Measurements from ENCODE around the gene AIF1L. TPM values are rescaled to one million over a fixed set of nuclear protein-coding genes. Genes with fewer than 3 reads are reported as not detected.

The AIF1L gene
- total RNA-seq, 2 experiments from 2014 or later = not detected

DNA sequence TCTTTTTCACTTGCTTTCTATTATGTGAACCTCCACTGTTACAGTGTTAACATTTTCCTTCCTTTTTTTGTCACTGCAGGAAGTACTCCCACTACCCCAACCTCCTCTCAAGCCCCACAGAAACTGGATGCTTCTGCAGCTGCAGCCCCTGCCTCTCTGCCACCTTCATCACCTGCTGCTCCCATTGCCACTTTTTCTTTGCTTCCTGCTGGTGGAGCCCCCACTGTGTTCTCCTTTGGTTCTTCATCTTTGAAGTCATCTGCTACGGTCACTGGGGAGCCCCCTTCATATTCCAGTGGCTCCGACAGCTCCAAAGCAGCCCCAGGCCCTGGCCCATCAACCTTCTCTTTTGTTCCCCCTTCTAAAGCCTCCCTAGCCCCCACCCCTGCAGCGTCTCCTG is 47.9 kb downstream of the AIF1L start:
- ATAC-seq (ENCODE audit: poor library complexity) (no peak), DNase-seq (no peak)
- Mint-ChIP-seq H3K27me3 (no peaks in the 10 kb centered on the region), H3K27ac (no peak overlapping the region), H3K9me3 (no peaks in the 10 kb centered on the region), H3K4me1 (ENCODE audit: low read depth) (peaks cover 4% of the 10 kb centered on the region), H3K4me3 (no peak overlapping the region), H3K36me3 (ENCODE audit: low read depth) (peaks cover 97% of the 10 kb centered on the region)
- no peak overlapping the region for H3K27ac ChIP-seq (ENCODE audit: low read depth in 1 of 2, low read length in 2 of 2)
- H3K4me1 ChIP-seq (ENCODE audit: insufficient read depth, low read length) = no peaks in the 10 kb centered on the region
- POLR2A ChIA-PET = interaction anchor here (0.6 kb wide), 1 partner anchor 21 kb away, joined by 3 read pairs; no protein-coding TSS in a partner anchor
- CTCF ChIA-PET = no interaction called here
- H3K9me3 ChIP-seq (ENCODE audit: control insufficient read depth in 1 of 2, insufficient read depth in 1 of 2, low read length in 2 of 2) = no peaks in the 10 kb centered on the region
- H3K27me3 ChIP-seq (ENCODE audit: control insufficient read depth in 1 of 2, insufficient read depth in 2 of 2, low read length in 2 of 2) = no peaks in the 10 kb centered on the region
- H3K4me3 ChIP-seq (ENCODE audit: low read length) = no peak overlapping the region
- no peak for TF ChIP-seq CTCF (IDR thresholded peaks at IDR 0.05)
- intact Hi-C loops (cut with DNase I, micrococcal nuclease) = no loop called here
- peaks cover 95% of the 10 kb centered on the region for H3K36me3 ChIP-seq (ENCODE audit: insufficient read depth, low read length)

- intact Hi-C loops (cut with DNase I, micrococcal nuclease) = no loop called here
- Histone ChIP-seq H3K9me3 (ENCODE audit: control insufficient read depth in 1 of 2, insufficient read depth in 1 of 2, low read length in 2 of 2) (no peaks in the 10 kb centered on the region), H3K27me3 (ENCODE audit: control insufficient read depth in 1 of 2, insufficient read depth in 2 of 2, low read length in 2 of 2) (no peaks in the 10 kb centered on the region), H3K4me1 (ENCODE audit: insufficient read depth, low read length) (no peaks in the 10 kb centered on the region), H3K36me3 (ENCODE audit: insufficient read depth, low read length) (peaks cover 95% of the 10 kb centered on the region), H3K27ac (ENCODE audit: low read depth in 1 of 2, low read length in 2 of 2) (no peak overlapping the region), H3K4me3 (ENCODE audit: low read length) (no peak overlapping the region)
- H3K9me3 Mint-ChIP-seq = no peaks in the 10 kb centered on the region
- no peaks in the 10 kb centered on the region for H3K27me3 Mint-ChIP-seq
- TF ChIP-seq CTCF (IDR thresholded peaks at IDR 0.05) = no peak
- ATAC-seq (ENCODE audit: poor library complexity) = no peak
- peaks cover 97% of the 10 kb centered on the region for H3K36me3 Mint-ChIP-seq (ENCODE audit: low read depth)
- no peak overlapping the region for H3K27ac Mint-ChIP-seq
- DNase-seq = no peak
- peaks cover 14% of the 10 kb centered on the region for H3K4me1 Mint-ChIP-seq (ENCODE audit: low read depth)
- no peak overlapping the region for H3K4me3 Mint-ChIP-seq
- POLR2A ChIA-PET = no interaction called here
- CTCF ChIA-PET = interaction anchor here (0.6 kb wide), 1 partner anchor 267 kb away, joined by 3 read pairs; no protein-coding TSS in a partner anchor
These were observed 48.9 kb downstream of the AIF1L start for GRCh38 chr9:131145245-131145644.

- Histone ChIP-seq H3K9me3 (ENCODE audit: control insufficient read depth in 1 of 2, insufficient read depth in 1 of 2, low read length in 2 of 2) (no peaks in the 10 kb centered on the region), H3K27me3 (ENCODE audit: control insufficient read depth in 1 of 2, insufficient read depth in 2 of 2, low read length in 2 of 2) (no peaks in the 10 kb centered on the region), H3K36me3 (ENCODE audit: insufficient read depth, low read length) (peaks cover 95% of the 10 kb centered on the region), H3K4me3 (ENCODE audit: low read length) (no peak overlapping the region), H3K27ac (ENCODE audit: low read depth in 1 of 2, low read length in 2 of 2) (no peak overlapping the region), H3K4me1 (ENCODE audit: insufficient read depth, low read length) (no peaks in the 10 kb centered on the region)
- Mint-ChIP-seq H3K36me3 (ENCODE audit: low read depth) (peaks cover 97% of the 10 kb centered on the region), H3K4me3 (no peak overlapping the region), H3K9me3 (no peaks in the 10 kb centered on the region), H3K27ac (no peak overlapping the region), H3K4me1 (ENCODE audit: low read depth) (peaks cover 17% of the 10 kb centered on the region), H3K27me3 (no peaks in the 10 kb centered on the region)
- intact Hi-C loops (cut with DNase I, micrococcal nuclease) = no loop called here
- ChIA-PET CTCF (no interaction called here), POLR2A (no interaction called here)
- DNase-seq (no peak), ATAC-seq (ENCODE audit: poor library complexity) (no peak)
- no peak for TF ChIP-seq CTCF (IDR thresholded peaks at IDR 0.05)
These were observed 49.9 kb downstream of the AIF1L start for GRCh38 chr9:131146186-131146585.

Data from CD4-positive, alpha-beta T cell (primary cell).